Panc1 (cell line): ENCODE data around the gene SPTA1. TPM values are rescaled to one million over a fixed set of nuclear protein-coding genes. Genes with fewer than 3 reads are reported as not detected.

Experiments used
- ATAC-seq: fragments of 200-7000 bp; cut with Tn5 transposase; 2 replicates; pipeline ENCODE4 v1.9.1; 2020; ENCODE audit warnings: mild to moderate bottlenecking, moderate library complexity
- BruUV-seq: library from RNA; stranded (reverse); fragments of 400-500 nt; replicated peaks from 2 replicates; lab custom pipeline; 2021; lab: Mats Ljungman, UMichigan
- CTCF ChIA-PET: fragments of 300-600 bp; sonication (Branson Sonifier 250); formaldehyde crosslinking; loops from one replicate; lab custom pipeline; 2022; ENCODE audit warnings: antibody characterized with exemption; lab: Charles Lee
- POLR2A ChIA-PET: fragments of 300-600 bp; sonication (Branson Sonifier 250); formaldehyde crosslinking; loops from one replicate; lab custom pipeline; 2022; ENCODE audit warnings: antibody characterized with exemption; lab: Charles Lee
- DNase-seq: peaks from one replicate; pipeline ENCODE4 v3.0.0-alpha.2; 2010; ENCODE audit warnings: low read depth, low spot score
- H3K27ac ChIP-seq: 2 replicates; pipeline ENCODE4 v1.5.1; 2011; ENCODE audit warnings: mild to moderate bottlenecking, low read length, inconsistent platforms
- H3K27me3 ChIP-seq: fragments of 200-500 bp; sonication (Bioruptor generic); 2 replicates; pipeline ENCODE4 v1.6.0; 2014; ENCODE audit warnings: low read length, inconsistent platforms; ENCODE audit not compliant: control insufficient read depth, insufficient read depth
- H3K36me3 ChIP-seq: fragments of 200-500 bp; sonication (Bioruptor generic); 2 replicates; pipeline ENCODE4 v1.5.1; 2014; ENCODE audit warnings: inconsistent platforms, mild to moderate bottlenecking, low read length, moderate library complexity; ENCODE audit not compliant: control insufficient read depth, insufficient read depth
- H3K4me1 ChIP-seq: 2 replicates; pipeline ENCODE4 v1.5.1; 2011; ENCODE audit warnings: inconsistent platforms, mild to moderate bottlenecking, low read length, moderate library complexity; ENCODE audit not compliant: control insufficient read depth, insufficient read depth
- H3K4me3 ChIP-seq, 2 experiments: 2 replicates each; pipeline ENCODE4 v1.5.1; 2011 to 2012; ENCODE audit warnings: low read depth in 2 of 2, low read length in 2 of 2, mild to moderate bottlenecking in 2 of 2, inconsistent platforms in 1 of 2, moderate library complexity in 1 of 2
- H3K9me3 ChIP-seq: fragments of 200-500 bp; sonication (Bioruptor generic); 2 replicates; pipeline ENCODE4 v1.5.1; 2014; ENCODE audit warnings: low read depth, mild to moderate bottlenecking, inconsistent platforms, low read length, moderate library complexity; ENCODE audit not compliant: control insufficient read depth, insufficient read depth
- CTCF ChIP-seq: fragments of 450-650 bp; IDR thresholded peaks from 2 replicates; pipeline ENCODE4 v1.5.1; 2017; ENCODE audit warnings: mild to moderate bottlenecking
- POLR2AphosphoS5 ChIP-seq: IDR thresholded peaks from 2 replicates; pipeline ENCODE4 v1.6.1; 2012; ENCODE audit warnings: mild to moderate bottlenecking, low read depth, low read length, moderate library complexity
- REST ChIP-seq, 2 experiments: IDR thresholded peaks; 2 replicates each; pipeline ENCODE4 v1.6.1; 2011 to 2012; ENCODE audit warnings: low read depth in 2 of 2, control low read depth in 1 of 2, low read length in 1 of 2, mild to moderate bottlenecking in 1 of 2, moderate library complexity in 1 of 2; ENCODE audit not compliant: insufficient read depth in 1 of 2
- SIN3A ChIP-seq: IDR thresholded peaks from 2 replicates; pipeline ENCODE4 v1.6.1; 2012; ENCODE audit warnings: low read depth, mild to moderate bottlenecking, low read length, moderate library complexity, borderline replicate concordance; ENCODE audit not compliant: insufficient read depth
- TCF7L2 ChIP-seq: IDR thresholded peaks from 2 replicates; pipeline ENCODE4 v1.6.1; 2011; ENCODE audit warnings: mild to moderate bottlenecking, low read depth, low read length, inconsistent platforms
- in situ Hi-C: cut with HindIII; loops from 2 replicates; pipeline ENCODE4 v1.10.0; 2016; ENCODE audit warnings: low sequenced_read_pairs, low pct_unique_long_range_greater_than_20kb
- intact Hi-C: fragments of 100-400 bp; cut with micrococcal nuclease; formaldehyde crosslinking; loops from one replicate; pipeline ENCODE4 v1.10.0; 2022; ENCODE audit not compliant: unreplicated experiment
- total RNA-seq: library from RNA; stranded (reverse); gene quantifications from one replicate; pipeline ENCODE4 v1.2.1, GENCODE V29; 2021; ENCODE audit not compliant: unreplicated experiment

The SPTA1 gene
- total RNA-seq, 1 experiment from 2014 or later = not detected

GRCh38 chr1:158728510-158729225 lies 42.2 kb upstream of the SPTA1 start:
- Histone ChIP-seq H3K27me3 (no peaks in the 10 kb centered on the region), H3K36me3 (no peaks in the 10 kb centered on the region), H3K27ac (no peak overlapping the region), H3K4me1 (no peaks in the 10 kb centered on the region), H3K9me3 (no peaks in the 10 kb centered on the region), H3K4me3 (no peak overlapping the region)
- DNase-seq = no peak
- BruUV-seq = no TSS peak
- in situ Hi-C loops (no loop called here), intact Hi-C loops (no loop called here)
- ChIA-PET POLR2A (no interaction called here), CTCF (no interaction called here)
- no peak for TF ChIP-seq SIN3A
- no peak for TF ChIP-seq REST (IDR thresholded peaks at IDR 0.05; ENCODE audit: insufficient read depth in 1 of 2, low read depth in 2 of 2, low read length in 1 of 2)
- no peak for TF ChIP-seq CTCF
- no peak for TF ChIP-seq TCF7L2
- TF ChIP-seq POLR2AphosphoS5 = no peak
- no peak for ATAC-seq

- H3K4me3 ChIP-seq = no peak overlapping the region
- DNase-seq (no peak), ATAC-seq (no peak)
- no peaks in the 10 kb centered on the region for H3K27me3 ChIP-seq
- BruUV-seq = no TSS peak
- TF ChIP-seq SIN3A = no peak
- no peak for TF ChIP-seq POLR2AphosphoS5
- no peak for TF ChIP-seq TCF7L2
- no peak for TF ChIP-seq CTCF
- no peak for TF ChIP-seq REST (IDR thresholded peaks at IDR 0.05; ENCODE audit: insufficient read depth in 1 of 2, low read depth in 2 of 2, low read length in 1 of 2)
- H3K36me3 ChIP-seq = no peaks in the 10 kb centered on the region
- POLR2A ChIA-PET = no interaction called here
- no peak overlapping the region for H3K27ac ChIP-seq
- no peaks in the 10 kb centered on the region for H3K9me3 ChIP-seq
- intact Hi-C loops = no loop called here
- CTCF ChIA-PET = no interaction called here
- in situ Hi-C loops = no loop called here
- H3K4me1 ChIP-seq = no peaks in the 10 kb centered on the region
Measured at GRCh38 chr1:158724442-158724841, 37.9 kb upstream of the SPTA1 start.
